Measurements from ENCODE around the gene AKT3.
"Not testable (repeated sequence)": the region's sequence is repeated elsewhere in the genome, so short reads cannot be mapped to it uniquely, and the experiment has no call there.

AKT3 gene

GRCh38 chr1:243841507-243841906 lies 8.5 kb downstream of the AKT3 start:
- FAIRE-seq, result no peak

- FAIRE-seq, result peak; percentile 41
Measured at GRCh38 chr1:243837907-243838535, 12.0 kb downstream of the AKT3 start.

GRCh38 chr1:243834130-243834529 lies 15.9 kb downstream of the AKT3 start:
- FAIRE-seq, result no peak

GRCh38 chr1:243831463-243831862 lies 18.6 kb downstream of the AKT3 start:
- FAIRE-seq, result no peak

- FAIRE-seq, result no peak
Measured at GRCh38 chr1:243827206-243827605, 22.8 kb downstream of the AKT3 start.

- FAIRE-seq, result not testable (repeated sequence)
Measured at GRCh38 chr1:243824907-243825306, 25.1 kb downstream of the AKT3 start.

GRCh38 chr1:243821177-243821680 lies 28.8 kb downstream of the AKT3 start:
- FAIRE-seq, result no peak

- no peak for FAIRE-seq
Measured at GRCh38 chr1:243819438-243819839, 30.6 kb downstream of the AKT3 start.

- no peak for FAIRE-seq
Measured at GRCh38 chr1:243818978-243819377, 31.1 kb downstream of the AKT3 start.

GRCh38 chr1:243814718-243815117 lies 35.3 kb downstream of the AKT3 start:
- FAIRE-seq, result no peak

GRCh38 chr1:243807346-243807745 lies 42.7 kb downstream of the AKT3 start:
- FAIRE-seq, result not testable (repeated sequence)

GRCh38 chr1:243806310-243806709 lies 43.7 kb downstream of the AKT3 start:
- no peak for FAIRE-seq

- FAIRE-seq, result no peak
Measured at GRCh38 chr1:243802736-243803135, 47.3 kb downstream of the AKT3 start.

- no peak for FAIRE-seq
Measured at GRCh38 chr1:243801378-243801777, 48.7 kb downstream of the AKT3 start.

GRCh38 chr1:243799908-243800307 lies 50.1 kb downstream of the AKT3 start:
- no peak for FAIRE-seq

- FAIRE-seq, result no peak
Measured at GRCh38 chr1:243798726-243799125, 51.3 kb downstream of the AKT3 start.

GRCh38 chr1:243796016-243796415 lies 54.0 kb downstream of the AKT3 start:
- FAIRE-seq, result no peak

GRCh38 chr1:243793298-243793697 lies 56.7 kb downstream of the AKT3 start:
- no peak for FAIRE-seq

- no peak for FAIRE-seq
Measured at GRCh38 chr1:243792891-243793290, 57.2 kb downstream of the AKT3 start.

GRCh38 chr1:243792401-243792800 lies 57.6 kb downstream of the AKT3 start:
- FAIRE-seq, result no peak

GRCh38 chr1:243791586-243792267 lies 58.3 kb downstream of the AKT3 start:
- peak; percentile 86 for FAIRE-seq

GRCh38 chr1:243790404-243790803 lies 59.6 kb downstream of the AKT3 start:
- no peak for FAIRE-seq

GRCh38 chr1:243786531-243786930 lies 63.5 kb downstream of the AKT3 start:
- no peak for FAIRE-seq

GRCh38 chr1:243784506-243784905 lies 65.5 kb downstream of the AKT3 start:
- no peak for FAIRE-seq

GRCh38 chr1:243783714-243784113 lies 66.3 kb downstream of the AKT3 start:
- FAIRE-seq, result no peak
